Measurements from ENCODE around the gene AIFM1.

DNA sequence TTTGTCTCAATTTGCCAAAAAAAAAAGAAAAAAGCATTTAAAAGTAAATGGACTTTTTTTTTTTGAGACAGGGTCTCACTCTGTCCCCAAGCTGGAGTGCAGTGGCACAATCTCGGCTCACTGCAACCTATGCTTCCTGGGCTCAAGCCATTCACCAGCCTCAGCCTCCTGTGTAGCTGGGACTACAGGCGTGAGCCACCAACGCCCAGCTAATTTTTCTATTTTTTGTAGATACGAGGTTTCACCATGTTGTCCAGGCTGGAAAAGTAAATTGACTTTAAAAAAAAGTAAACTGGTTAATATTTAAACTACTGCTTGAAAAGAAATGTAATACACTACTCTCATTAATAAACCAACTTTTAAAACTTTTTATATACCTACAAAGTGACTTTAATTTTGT, 5.9 kb downstream of the AIFM1 start:
- TF ChIP-seq POLR2A (IDR thresholded peaks at IDR 0.05) (no peak), POLR2AphosphoS5 (IDR thresholded peaks at IDR 0.05) (no peak)
- TF ChIP-seq, protein P1, sequence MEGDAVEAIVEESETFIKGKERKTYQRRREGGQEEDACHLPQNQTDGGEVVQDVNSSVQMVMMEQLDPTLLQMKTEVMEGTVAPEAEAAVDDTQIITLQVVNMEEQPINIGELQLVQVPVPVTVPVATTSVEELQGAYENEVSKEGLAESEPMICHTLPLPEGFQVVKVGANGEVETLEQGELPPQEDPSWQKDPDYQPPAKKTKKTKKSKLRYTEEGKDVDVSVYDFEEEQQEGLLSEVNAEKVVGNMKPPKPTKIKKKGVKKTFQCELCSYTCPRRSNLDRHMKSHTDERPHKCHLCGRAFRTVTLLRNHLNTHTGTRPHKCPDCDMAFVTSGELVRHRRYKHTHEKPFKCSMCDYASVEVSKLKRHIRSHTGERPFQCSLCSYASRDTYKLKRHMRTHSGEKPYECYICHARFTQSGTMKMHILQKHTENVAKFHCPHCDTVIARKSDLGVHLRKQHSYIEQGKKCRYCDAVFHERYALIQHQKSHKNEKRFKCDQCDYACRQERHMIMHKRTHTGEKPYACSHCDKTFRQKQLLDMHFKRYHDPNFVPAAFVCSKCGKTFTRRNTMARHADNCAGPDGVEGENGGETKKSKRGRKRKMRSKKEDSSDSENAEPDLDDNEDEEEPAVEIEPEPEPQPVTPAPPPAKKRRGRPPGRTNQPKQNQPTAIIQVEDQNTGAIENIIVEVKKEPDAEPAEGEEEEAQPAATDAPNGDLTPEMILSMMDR (IDR thresholded peaks at IDR 0.05): no peak
